Thoracic aorta (tissue), 2 donors: ENCODE measurements around the gene MYL7. TPM values are rescaled to one million over a fixed set of nuclear protein-coding genes. Genes with fewer than 3 reads are reported as not detected.

Experiments used
- ATAC-seq: fragments of 150-250 bp; one replicate; pipeline ENCODE4 v1.8.0; 2017; ENCODE audit warnings: low read depth; ENCODE audit not compliant: insufficient number of reproducible peaks, low FRiP score
- DNase-seq: peaks from one replicate; pipeline ENCODE4 v3.0.0-alpha.2; 2020; ENCODE audit warnings: low spot score
- H3K27ac ChIP-seq, 2 donors: fragments of 200-600 bp; sonication (generic); 1 replicate in 1 of 2; 2 replicates in 1 of 2; pipeline ENCODE4 v1.5.1; 2016; ENCODE audit warnings: mild to moderate bottlenecking in 2 of 2, moderate library complexity in 2 of 2
- H3K27me3 ChIP-seq: fragments of 200-600 bp; sonication (generic); replicated peaks from 2 replicates; pipeline ENCODE4 v1.6.0; 2016; ENCODE audit warnings: mild to moderate bottlenecking; ENCODE audit not compliant: insufficient read depth
- H3K36me3 ChIP-seq: fragments of 200-600 bp; sonication (generic); one replicate; pipeline ENCODE4 v1.5.1; 2016
- H3K4me1 ChIP-seq, 2 donors: fragments of 200-600 bp; sonication (generic); 1 replicate in 1 of 2; 2 replicates in 1 of 2; pipeline versions ENCODE4 v1.5.1 to v1.6.0; 2016; ENCODE audit warnings: low read depth in 2 of 2, mild to moderate bottlenecking in 1 of 2; ENCODE audit not compliant: control insufficient read depth in 1 of 2
- H3K4me3 ChIP-seq: fragments of 200-600 bp; sonication (generic); 2 replicates; pipeline ENCODE4 v1.5.1; 2016; ENCODE audit warnings: mild to moderate bottlenecking
- H3K9me3 ChIP-seq: fragments of 200-600 bp; sonication (generic); 2 replicates; pipeline ENCODE4 v1.5.1; 2016
- CTCF ChIP-seq: fragments of 200-600 bp; sonication (generic); IDR thresholded peaks from one replicate; pipeline ENCODE4 v1.5.1; 2019; ENCODE audit warnings: antibody characterized with exemption
- total RNA-seq, 2 donors: library from RNA; depleted of rRNA; stranded (reverse); fragments of >200 nt; gene quantifications; one replicate each; pipeline versions ENCODE4 v1.1.0 to v1.2.3, GENCODE V29; 2016

The MYL7 gene
- total RNA-seq, 2 donors from 2014 or later: not detected

- no peak for TF ChIP-seq CTCF
- H3K27ac ChIP-seq: no peak overlapping the region
- no peak overlapping the region for H3K4me3 ChIP-seq
- H3K27me3 ChIP-seq: no peaks in the 10 kb centered on the region
- no peaks in the 10 kb centered on the region for H3K4me1 ChIP-seq
- DNase-seq (no peak), ATAC-seq (no peak)
- H3K36me3 ChIP-seq: no peaks in the 10 kb centered on the region
- no peaks in the 10 kb centered on the region for H3K9me3 ChIP-seq
Observed at GRCh38 chr7:44167920-44168319, 26.8 kb upstream of the MYL7 start.

- no peak overlapping the region for H3K27ac ChIP-seq
- no peaks in the 10 kb centered on the region for H3K4me1 ChIP-seq
- H3K4me3 ChIP-seq: no peak overlapping the region
- H3K36me3 ChIP-seq: no peaks in the 10 kb centered on the region
- no peaks in the 10 kb centered on the region for H3K27me3 ChIP-seq
- H3K9me3 ChIP-seq: no peaks in the 10 kb centered on the region
- DNase-seq: no peak
- no peak for ATAC-seq
- no peak for TF ChIP-seq CTCF
Observed at GRCh38 chr7:44163591-44163990, 22.5 kb upstream of the MYL7 start.

DNA sequence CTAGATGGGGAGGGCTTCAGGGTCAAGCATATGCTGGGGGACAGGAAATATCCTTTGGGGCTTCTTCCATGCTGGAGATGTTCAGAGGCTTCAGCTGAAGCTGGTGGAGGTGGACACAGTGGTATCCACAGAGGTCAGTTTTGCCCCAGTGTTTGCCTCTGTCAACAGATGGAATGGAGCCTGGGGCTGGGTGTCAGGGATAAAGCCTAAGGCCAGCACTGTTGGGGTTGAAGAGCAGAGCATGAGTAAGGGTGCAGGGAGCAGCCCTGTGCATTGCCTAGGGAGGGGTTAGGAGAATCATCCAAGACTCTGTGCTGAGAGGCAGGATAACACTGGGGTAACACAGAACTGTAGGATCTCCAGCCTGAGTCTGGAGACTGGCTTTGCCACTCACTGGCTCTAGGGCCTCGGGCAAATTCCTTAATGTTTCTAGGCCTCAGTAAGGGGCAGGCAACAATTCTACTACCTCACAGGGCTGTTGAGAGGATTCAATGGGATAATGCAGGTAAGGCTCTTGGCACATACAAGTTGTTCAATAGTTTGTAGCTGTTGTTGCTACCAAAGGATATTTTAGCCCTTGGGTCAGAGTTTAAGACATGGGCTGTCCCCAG is 21.8 kb upstream of the MYL7 start:
- Histone ChIP-seq H3K4me3 (no peak overlapping the region), H3K27me3 (no peaks in the 10 kb centered on the region), H3K9me3 (no peaks in the 10 kb centered on the region), H3K36me3 (no peaks in the 10 kb centered on the region), H3K27ac (no peak overlapping the region), H3K4me1 (no peaks in the 10 kb centered on the region)
- no peak for TF ChIP-seq CTCF
- DNase-seq (no peak), ATAC-seq (no peak)

DNA sequence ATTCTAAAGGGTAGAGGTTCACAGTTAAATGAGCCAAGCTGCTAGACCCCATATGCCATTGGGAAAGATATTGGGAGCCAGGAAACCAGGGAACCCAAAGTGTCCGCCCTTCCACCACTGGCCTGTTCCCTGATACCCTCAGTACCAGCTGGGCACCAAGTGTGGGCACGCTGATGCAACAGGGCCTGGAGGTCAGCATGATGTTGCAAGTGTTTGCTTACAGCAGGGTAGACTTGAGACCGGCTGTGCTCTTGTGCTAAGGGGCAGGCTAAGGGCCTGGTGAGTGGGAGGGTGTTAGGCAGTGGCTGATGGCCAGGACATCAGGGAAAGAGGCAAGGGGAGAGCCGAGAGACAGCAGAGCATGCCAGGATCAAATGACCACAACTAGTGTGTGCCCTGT is 21.0 kb upstream of the MYL7 start:
- ATAC-seq: no peak
- no peak for DNase-seq

GRCh38 chr7:44161371-44161770 is 20.2 kb upstream of the MYL7 start:
- TF ChIP-seq CTCF: no peak
- Histone ChIP-seq H3K27ac (no peak overlapping the region), H3K4me3 (no peak overlapping the region), H3K36me3 (no peaks in the 10 kb centered on the region), H3K9me3 (no peaks in the 10 kb centered on the region), H3K4me1 (no peaks in the 10 kb centered on the region), H3K27me3 (no peaks in the 10 kb centered on the region)
- DNase-seq (no peak), ATAC-seq (no peak)

More for the DNA sequence above, 21.0 kb upstream of the MYL7 start:
- no peak overlapping the region for H3K4me3 ChIP-seq
- TF ChIP-seq CTCF: no peak
- H3K4me1 ChIP-seq: no peaks in the 10 kb centered on the region
- H3K27me3 ChIP-seq: no peaks in the 10 kb centered on the region
- no peak overlapping the region for H3K27ac ChIP-seq
- no peaks in the 10 kb centered on the region for H3K36me3 ChIP-seq
- no peaks in the 10 kb centered on the region for H3K9me3 ChIP-seq
